ENCODE results near the gene TSPAN12. TPM values are rescaled to one million over a fixed set of nuclear protein-coding genes. Genes with fewer than 3 reads are reported as not detected.

TSPAN12 gene
- total RNA-seq, 1 experiment from 2014 or later = 1.4 TPM

- in situ Hi-C loops (cut with HindIII; ENCODE audit: low pct_unique_long_range_greater_than_20kb, low sequenced_read_pairs) (no loop called here), intact Hi-C loops (cut with micrococcal nuclease; ENCODE audit: unreplicated experiment) (no loop called here)
- ChIA-PET CTCF (no interaction called here), POLR2A (no interaction called here)
- Histone ChIP-seq H3K36me3 (ENCODE audit: control insufficient read depth, insufficient read depth, low read length) (no peaks in the 10 kb centered on the region), H3K9me3 (ENCODE audit: control insufficient read depth, insufficient read depth, low read depth, low read length) (no peaks in the 10 kb centered on the region), H3K4me3 (ENCODE audit: low read depth in 2 of 2, low read length in 2 of 2) (no peak overlapping the region), H3K27ac (ENCODE audit: low read length) (no peak overlapping the region), H3K27me3 (ENCODE audit: control insufficient read depth, insufficient read depth, low read length) (no peaks in the 10 kb centered on the region), H3K4me1 (ENCODE audit: control insufficient read depth, insufficient read depth, low read length) (no peaks in the 10 kb centered on the region)
- DNase-seq (ENCODE audit: low read depth, low spot score) = no peak
- no peak for TF ChIP-seq POLR2AphosphoS5 (IDR thresholded peaks at IDR 0.05; ENCODE audit: low read depth, low read length)
- TF ChIP-seq SIN3A (IDR thresholded peaks at IDR 0.05; ENCODE audit: borderline replicate concordance, insufficient read depth, low read depth, low read length) = no peak
- no peak for TF ChIP-seq REST (IDR thresholded peaks at IDR 0.05; ENCODE audit: insufficient read depth in 1 of 2, low read depth in 2 of 2, low read length in 1 of 2)
- TF ChIP-seq CTCF (IDR thresholded peaks at IDR 0.05) = no peak
- no peak for TF ChIP-seq TCF7L2 (IDR thresholded peaks at IDR 0.05; ENCODE audit: low read depth, low read length)
- ATAC-seq = no peak
- BruUV-seq (replicated peaks) = no TSS peak
Observed at GRCh38 chr7:120827371-120828118, 30.4 kb downstream of the TSPAN12 start.

GRCh38 chr7:120825576-120825975 is 32.4 kb downstream of the TSPAN12 start:
- DNase-seq (ENCODE audit: low read depth, low spot score) = no peak
- in situ Hi-C loops (cut with HindIII; ENCODE audit: low pct_unique_long_range_greater_than_20kb, low sequenced_read_pairs) (no loop called here), intact Hi-C loops (cut with micrococcal nuclease; ENCODE audit: unreplicated experiment) (no loop called here)
- Histone ChIP-seq H3K27ac (ENCODE audit: low read length) (no peak overlapping the region), H3K4me1 (ENCODE audit: control insufficient read depth, insufficient read depth, low read length) (no peaks in the 10 kb centered on the region), H3K4me3 (ENCODE audit: low read depth in 2 of 2, low read length in 2 of 2) (no peak overlapping the region), H3K27me3 (ENCODE audit: control insufficient read depth, insufficient read depth, low read length) (no peaks in the 10 kb centered on the region), H3K36me3 (ENCODE audit: control insufficient read depth, insufficient read depth, low read length) (no peaks in the 10 kb centered on the region), H3K9me3 (ENCODE audit: control insufficient read depth, insufficient read depth, low read depth, low read length) (no peaks in the 10 kb centered on the region)
- CTCF ChIA-PET = no interaction called here
- no TSS peak for BruUV-seq (replicated peaks)
- TF ChIP-seq CTCF (IDR thresholded peaks at IDR 0.05) (no peak), TCF7L2 (IDR thresholded peaks at IDR 0.05; ENCODE audit: low read depth, low read length) (no peak), SIN3A (IDR thresholded peaks at IDR 0.05; ENCODE audit: borderline replicate concordance, insufficient read depth, low read depth, low read length) (no peak), POLR2AphosphoS5 (IDR thresholded peaks at IDR 0.05; ENCODE audit: low read depth, low read length) (no peak), REST (IDR thresholded peaks at IDR 0.05; ENCODE audit: insufficient read depth in 1 of 2, low read depth in 2 of 2, low read length in 1 of 2) (no peak)
- POLR2A ChIA-PET = no interaction called here
- ATAC-seq = no peak
